Activated CD8-positive, alpha-beta memory T cell treated with anti-CD3 and anti-CD28 coated beads, Interleukin-2, amount 10 ng/mL, durations not matched to agents 7 days and 5 days (primary cell): Measurements from ENCODE around the gene XIAP. TPM values are rescaled to one million over a fixed set of nuclear protein-coding genes. Genes with fewer than 3 reads are reported as not detected.
"Not testable (repeated sequence)": the region's sequence is repeated elsewhere in the genome, so short reads cannot be mapped to it uniquely, and the experiment has no call there.

Experiments used
- ATAC-seq: fragments of 150-1000 bp; cut with Tn5 transposase; one replicate; pipeline ENCODE4 v1.10.0; 2021; ENCODE audit warnings: moderate library complexity
- CTCF ChIA-PET: fragments of 350-600 bp; sonication (Branson Sonifier 250); formaldehyde crosslinking; loops from one replicate; lab custom pipeline; 2021; ENCODE audit warnings: antibody characterized with exemption; lab: Charles Lee
- DNase-seq: peaks from one replicate; pipeline ENCODE4 v3.0.0-alpha.2; 2020
- H3K27ac Mint-ChIP-seq: one replicate; pipeline ENCODE4 v1.8.0; 2021; ENCODE audit warnings: mild to moderate bottlenecking, mixed read lengths
- H3K27me3 Mint-ChIP-seq: one replicate; pipeline ENCODE4 v1.8.0; 2021; ENCODE audit warnings: mixed read lengths
- H3K36me3 Mint-ChIP-seq: one replicate; pipeline ENCODE4 v1.8.0; 2021; ENCODE audit warnings: mild to moderate bottlenecking, mixed read lengths
- H3K4me1 Mint-ChIP-seq: one replicate; pipeline ENCODE4 v1.8.0; 2021; ENCODE audit warnings: mixed read lengths
- H3K4me3 Mint-ChIP-seq: one replicate; pipeline ENCODE4 v1.8.0; 2021; ENCODE audit warnings: mild to moderate bottlenecking, moderate library complexity, mixed read lengths
- H3K9me3 Mint-ChIP-seq: one replicate; pipeline ENCODE4 v1.8.0; 2022; ENCODE audit warnings: low read depth, mixed read lengths
- total RNA-seq, 2 experiments: library from RNA; stranded (reverse); gene quantifications; one replicate each; pipeline ENCODE4 v1.2.3, GENCODE V29; 2021

XIAP gene
- total RNA-seq, 2 experiments from 2014 or later = 36.6 to 36.9 TPM

GRCh38 chrX:123884809-123885408 is 25.1 kb downstream of the XIAP start:
- Mint-ChIP-seq H3K36me3 (peaks cover 18% of the 10 kb centered on the region), H3K4me1 (peaks cover 8% of the 10 kb centered on the region), H3K27ac (no peak overlapping the region), H3K4me3 (no peak overlapping the region), H3K9me3 (no peaks in the 10 kb centered on the region), H3K27me3 (no peaks in the 10 kb centered on the region)
- DNase-seq (no peak), ATAC-seq (no peak)
- CTCF ChIA-PET = interaction anchor here (0.6 to 2.3 kb wide), 4 partner anchors 21 to 503 kb away, joined by 3 to 7 read pairs (median 4); no protein-coding TSS in a partner anchor

DNA sequence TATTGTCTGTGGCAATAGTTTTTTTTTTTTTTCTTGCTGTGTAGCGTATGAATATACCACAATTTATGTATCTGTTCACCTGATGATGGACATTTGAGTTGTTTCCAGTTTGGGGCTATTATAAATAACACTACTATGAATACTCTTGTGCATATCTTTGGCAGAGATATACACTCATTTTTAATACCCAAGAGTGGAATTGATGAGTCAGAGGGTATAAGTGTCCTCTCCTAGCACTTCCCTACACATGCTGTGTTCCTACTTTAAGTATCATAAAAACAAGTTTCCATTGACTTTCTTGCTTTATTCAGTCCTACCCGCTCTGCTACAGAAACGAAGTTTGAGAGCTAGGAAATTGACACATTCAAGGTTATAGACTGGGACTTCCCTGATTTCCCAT is 39.8 kb downstream of the XIAP start:
- Mint-ChIP-seq H3K4me3 (no peak overlapping the region), H3K27me3 (no peaks in the 10 kb centered on the region), H3K9me3 (no peaks in the 10 kb centered on the region), H3K36me3 (peaks cover 28% of the 10 kb centered on the region), H3K27ac (no peak overlapping the region), H3K4me1 (no peaks in the 10 kb centered on the region)
- CTCF ChIA-PET = no interaction called here
- ATAC-seq = no peak
- DNase-seq = no peak

DNA sequence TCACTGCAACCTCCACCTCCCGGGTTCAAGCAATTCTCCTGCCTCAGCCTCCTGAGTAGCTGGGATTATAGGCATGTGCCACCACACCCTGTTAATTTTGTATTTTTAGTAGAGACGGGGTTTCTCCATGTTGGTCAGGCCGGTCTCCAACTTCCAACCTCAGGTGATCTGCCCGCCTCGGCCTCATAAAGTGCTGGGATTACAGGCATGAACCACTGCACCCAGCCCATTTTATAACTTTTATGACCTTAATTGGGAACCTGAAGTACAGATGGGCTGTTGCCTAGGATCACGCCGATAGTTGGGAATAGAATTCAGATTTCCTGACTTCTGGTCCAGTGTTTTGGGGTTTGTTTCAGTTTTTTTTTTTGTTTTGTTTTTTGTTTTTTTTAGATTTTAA is 43.4 kb downstream of the XIAP start:
- H3K9me3 Mint-ChIP-seq, H3K27ac Mint-ChIP-seq, H3K4me3 Mint-ChIP-seq, DNase-seq, ATAC-seq, H3K27me3 Mint-ChIP-seq, CTCF ChIA-PET: not testable (repeated sequence)
- peaks cover 10% of the 10 kb centered on the region for H3K4me1 Mint-ChIP-seq
- H3K36me3 Mint-ChIP-seq = peaks cover 25% of the 10 kb centered on the region

DNA sequence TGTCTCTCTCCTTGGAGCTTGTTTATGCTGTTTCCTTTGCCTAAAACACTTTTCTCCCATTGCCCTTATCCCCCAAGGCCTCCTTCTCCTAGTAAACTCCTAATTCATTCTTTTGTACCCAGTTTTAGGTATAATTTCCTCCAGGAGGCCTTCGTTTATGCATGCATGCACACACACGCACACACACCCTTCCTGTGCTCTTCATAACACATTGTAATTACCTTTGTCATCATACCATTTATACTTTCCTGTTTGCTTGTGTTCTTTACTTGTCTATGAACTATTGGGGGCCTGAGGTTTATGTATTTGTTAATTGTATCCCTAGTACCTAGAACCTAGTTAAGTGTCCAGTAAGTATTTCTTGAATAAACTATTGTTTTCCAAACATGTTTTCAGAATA is 45.5 kb downstream of the XIAP start:
- Mint-ChIP-seq H3K36me3 (peaks cover 23% of the 10 kb centered on the region), H3K27ac (no peak overlapping the region)
- CTCF ChIA-PET = no interaction called here

DNA sequence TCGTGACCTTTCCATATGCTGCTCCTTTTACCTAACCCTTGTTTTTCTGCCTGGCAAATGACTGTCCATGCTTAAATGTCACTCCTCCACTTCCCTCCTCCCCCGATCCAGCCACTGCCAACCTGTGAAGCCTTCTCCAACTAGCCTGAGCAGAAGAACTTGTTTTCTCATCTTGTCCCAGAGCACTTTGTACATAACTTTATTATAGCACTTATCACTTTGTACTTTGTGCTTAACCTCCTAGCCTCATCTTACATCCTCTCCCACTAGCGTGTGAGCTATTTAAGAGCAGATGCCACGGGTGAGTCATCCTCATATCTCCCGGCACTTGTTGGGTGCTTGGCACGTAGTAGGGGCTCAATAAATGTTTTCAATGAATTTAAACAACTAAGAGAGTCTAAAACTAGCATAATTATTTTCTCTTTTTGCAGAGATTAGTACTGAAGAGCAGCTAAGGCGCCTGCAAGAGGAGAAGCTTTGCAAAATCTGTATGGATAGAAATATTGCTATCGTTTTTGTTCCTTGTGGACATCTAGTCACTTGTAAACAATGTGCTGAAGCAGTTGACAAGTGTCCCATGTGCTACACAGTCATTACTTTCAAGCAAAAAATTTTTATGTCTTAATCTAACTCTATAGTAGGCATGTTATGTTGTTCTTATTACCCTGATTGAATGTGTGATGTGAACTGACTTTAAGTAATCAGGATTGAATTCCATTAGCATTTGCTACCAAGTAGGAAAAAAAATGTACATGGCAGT is 46.9 kb downstream of the XIAP start:
- DNase-seq (no peak), ATAC-seq (no peak)
- H3K36me3 Mint-ChIP-seq = peaks cover 17% of the 10 kb centered on the region
- no peaks in the 10 kb centered on the region for H3K27me3 Mint-ChIP-seq
- CTCF ChIA-PET = no interaction called here
- H3K27ac Mint-ChIP-seq = no peak overlapping the region
- H3K4me3 Mint-ChIP-seq = no peak overlapping the region
- no peaks in the 10 kb centered on the region for H3K9me3 Mint-ChIP-seq
- peaks cover 10% of the 10 kb centered on the region for H3K4me1 Mint-ChIP-seq

More for the DNA sequence above, 45.5 kb downstream of the XIAP start:
- Mint-ChIP-seq H3K27me3 (no peaks in the 10 kb centered on the region), H3K4me1 (peaks cover 10% of the 10 kb centered on the region), H3K9me3 (no peaks in the 10 kb centered on the region), H3K4me3 (no peak overlapping the region)
- ATAC-seq (no peak), DNase-seq (no peak)

GRCh38 chrX:123909523-123909922 is 49.7 kb downstream of the XIAP start:
- CTCF ChIA-PET = interaction anchor here (1.5 kb wide), 1 partner anchor 9 kb away, joined by 3 read pairs; no protein-coding TSS in a partner anchor

GRCh38 chrX:123917069-123917468 is 57.2 kb downstream of the XIAP start:
- ATAC-seq (no peak), DNase-seq (no peak)
- no peaks in the 10 kb centered on the region for H3K27me3 Mint-ChIP-seq
- CTCF ChIA-PET = no interaction called here
- H3K4me1 Mint-ChIP-seq = no peaks in the 10 kb centered on the region
- H3K4me3 Mint-ChIP-seq = no peak overlapping the region
- H3K27ac Mint-ChIP-seq = no peak overlapping the region
- H3K9me3 Mint-ChIP-seq = no peaks in the 10 kb centered on the region
- H3K36me3 Mint-ChIP-seq = no peaks in the 10 kb centered on the region

More at GRCh38 chrX:123909523-123909922, 49.7 kb downstream of the XIAP start:
- H3K27me3 Mint-ChIP-seq = no peaks in the 10 kb centered on the region
- H3K36me3 Mint-ChIP-seq = peaks cover 7% of the 10 kb centered on the region
- DNase-seq (no peak), ATAC-seq (no peak)
- H3K4me1 Mint-ChIP-seq = peaks cover 10% of the 10 kb centered on the region
- H3K27ac Mint-ChIP-seq = no peak overlapping the region
- H3K9me3 Mint-ChIP-seq = no peaks in the 10 kb centered on the region
- H3K4me3 Mint-ChIP-seq = no peak overlapping the region

GRCh38 chrX:123918106-123918721 is 58.4 kb downstream of the XIAP start:
- Mint-ChIP-seq H3K9me3 (no peaks in the 10 kb centered on the region), H3K36me3 (no peaks in the 10 kb centered on the region), H3K27ac (no peak overlapping the region), H3K4me1 (no peaks in the 10 kb centered on the region), H3K27me3 (no peaks in the 10 kb centered on the region), H3K4me3 (no peak overlapping the region)
- CTCF ChIA-PET = no interaction called here
- DNase-seq = no peak
- no peak for ATAC-seq

DNA sequence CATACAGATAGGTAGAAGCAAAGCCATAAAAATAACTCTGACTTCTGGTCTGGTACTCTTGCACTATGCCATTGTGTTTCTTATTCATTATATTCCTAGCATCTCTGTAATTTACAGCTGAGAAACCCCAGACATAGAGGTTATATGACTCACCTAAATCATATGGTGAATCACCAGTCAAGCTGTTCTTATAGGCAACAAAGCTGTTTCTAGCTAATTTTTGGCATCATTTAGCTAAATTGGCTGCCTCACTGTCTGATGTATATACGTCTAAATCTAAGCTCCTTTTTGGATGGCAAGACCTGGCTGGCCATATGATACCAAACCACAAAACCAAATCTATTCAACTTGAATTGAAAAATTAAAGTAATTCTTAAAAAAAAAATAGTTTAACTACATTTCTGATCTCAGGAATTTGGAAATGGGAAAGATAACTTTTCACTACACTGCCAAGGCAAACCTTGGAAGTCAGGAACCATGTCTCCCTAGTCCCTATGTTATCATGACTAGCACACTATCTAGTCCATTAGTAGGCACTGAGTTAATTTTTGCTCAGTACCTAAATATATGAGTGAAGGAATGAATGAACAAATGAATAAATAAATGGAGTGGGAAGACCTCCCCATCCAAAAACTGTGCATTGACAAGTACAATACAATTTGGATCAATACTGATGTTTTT is 60.4 kb downstream of the XIAP start:
- H3K4me1 Mint-ChIP-seq = no peaks in the 10 kb centered on the region
- CTCF ChIA-PET = no interaction called here
- no peaks in the 10 kb centered on the region for H3K27me3 Mint-ChIP-seq

DNA sequence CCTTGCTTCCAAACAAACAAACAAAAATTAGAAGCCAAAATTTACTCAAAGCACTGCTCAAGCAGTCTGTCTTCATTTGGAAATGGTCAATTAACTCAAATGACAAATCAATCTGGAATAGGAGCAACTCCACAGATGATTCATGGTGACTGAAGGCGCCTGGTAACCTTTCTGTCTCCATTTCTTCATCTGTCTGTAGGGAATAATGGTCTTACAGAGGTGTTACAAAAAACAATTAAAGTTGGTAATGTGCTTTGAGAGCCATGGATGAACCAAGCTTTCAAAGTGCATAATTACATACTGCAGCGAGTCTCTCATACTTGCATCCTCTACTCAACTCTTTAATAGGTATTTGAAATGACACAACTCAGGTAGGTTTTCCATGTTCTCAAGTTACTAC is 63.4 kb downstream of the XIAP start:
- H3K27me3 Mint-ChIP-seq = no peaks in the 10 kb centered on the region
- no peaks in the 10 kb centered on the region for H3K36me3 Mint-ChIP-seq
- no peaks in the 10 kb centered on the region for H3K4me1 Mint-ChIP-seq
- ATAC-seq (no peak), DNase-seq (no peak)
- H3K9me3 Mint-ChIP-seq = no peaks in the 10 kb centered on the region
- no peak overlapping the region for H3K27ac Mint-ChIP-seq
- CTCF ChIA-PET = no interaction called here
- H3K4me3 Mint-ChIP-seq = no peak overlapping the region

More for the DNA sequence above, 60.4 kb downstream of the XIAP start:
- Mint-ChIP-seq H3K36me3 (no peaks in the 10 kb centered on the region), H3K27ac (no peak overlapping the region), H3K4me3 (no peak overlapping the region), H3K9me3 (no peaks in the 10 kb centered on the region)
- no peak for DNase-seq
- ATAC-seq = no peak

- Mint-ChIP-seq H3K9me3 (no peaks in the 10 kb centered on the region), H3K4me3 (no peak overlapping the region), H3K27ac (no peak overlapping the region), H3K27me3 (no peaks in the 10 kb centered on the region), H3K36me3 (no peaks in the 10 kb centered on the region), H3K4me1 (no peaks in the 10 kb centered on the region)
- DNase-seq (no peak), ATAC-seq (no peak)
- CTCF ChIA-PET = no interaction called here
These were observed 64.3 kb downstream of the XIAP start for GRCh38 chrX:123924186-123924585.

DNA sequence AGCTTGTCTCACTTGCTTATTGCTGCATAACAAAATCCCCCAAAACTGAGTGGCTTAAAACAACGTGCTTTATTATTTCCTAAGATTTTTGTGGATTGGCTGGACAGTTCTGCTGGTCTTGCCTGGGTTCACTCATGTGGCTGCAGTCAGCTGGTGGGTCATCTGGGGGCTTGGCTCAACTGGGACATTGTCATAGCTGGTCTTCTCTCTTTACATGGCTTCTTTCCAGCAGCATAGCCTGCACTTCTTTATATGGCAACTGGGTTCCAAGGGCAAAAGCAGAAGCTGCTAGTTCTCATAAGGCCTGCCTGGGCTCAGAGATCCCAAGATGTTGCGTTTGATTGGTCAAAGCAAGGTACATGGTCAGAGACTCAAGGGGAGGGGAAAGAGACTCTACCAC is 68.0 kb downstream of the XIAP start:
- peaks cover 3% of the 10 kb centered on the region for H3K36me3 Mint-ChIP-seq
- CTCF ChIA-PET = no interaction called here
- H3K27ac Mint-ChIP-seq = no peak overlapping the region
- H3K27me3 Mint-ChIP-seq = peaks cover 3% of the 10 kb centered on the region
- no peaks in the 10 kb centered on the region for H3K4me1 Mint-ChIP-seq
- no peaks in the 10 kb centered on the region for H3K9me3 Mint-ChIP-seq
- ATAC-seq (no peak), DNase-seq (no peak)
- no peak overlapping the region for H3K4me3 Mint-ChIP-seq

- H3K4me3 Mint-ChIP-seq, H3K27ac Mint-ChIP-seq, H3K27me3 Mint-ChIP-seq, H3K9me3 Mint-ChIP-seq, H3K36me3 Mint-ChIP-seq, H3K4me1 Mint-ChIP-seq, CTCF ChIA-PET, DNase-seq, ATAC-seq: not testable (repeated sequence)
These were observed 72.2 kb downstream of the XIAP start for GRCh38 chrX:123932055-123932454.
